Regular cardiac myocyte (primary cell): ENCODE results near the gene TSPAN4. TPM values are rescaled to one million over a fixed set of nuclear protein-coding genes. Genes with fewer than 3 reads are reported as not detected.

ENCODE experiments used
- total RNA-seq: library from RNA; depleted of rRNA; stranded (reverse); fragments of >200 nt; gene quantifications from 2 replicates; pipeline ENCODE4 v1.2.3, GENCODE V29; 2014

The TSPAN4 gene, protein sequence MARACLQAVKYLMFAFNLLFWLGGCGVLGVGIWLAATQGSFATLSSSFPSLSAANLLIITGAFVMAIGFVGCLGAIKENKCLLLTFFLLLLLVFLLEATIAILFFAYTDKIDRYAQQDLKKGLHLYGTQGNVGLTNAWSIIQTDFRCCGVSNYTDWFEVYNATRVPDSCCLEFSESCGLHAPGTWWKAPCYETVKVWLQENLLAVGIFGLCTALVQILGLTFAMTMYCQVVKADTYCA
- total RNA-seq = 109 and 143 TPM in 2 replicates

DNA sequence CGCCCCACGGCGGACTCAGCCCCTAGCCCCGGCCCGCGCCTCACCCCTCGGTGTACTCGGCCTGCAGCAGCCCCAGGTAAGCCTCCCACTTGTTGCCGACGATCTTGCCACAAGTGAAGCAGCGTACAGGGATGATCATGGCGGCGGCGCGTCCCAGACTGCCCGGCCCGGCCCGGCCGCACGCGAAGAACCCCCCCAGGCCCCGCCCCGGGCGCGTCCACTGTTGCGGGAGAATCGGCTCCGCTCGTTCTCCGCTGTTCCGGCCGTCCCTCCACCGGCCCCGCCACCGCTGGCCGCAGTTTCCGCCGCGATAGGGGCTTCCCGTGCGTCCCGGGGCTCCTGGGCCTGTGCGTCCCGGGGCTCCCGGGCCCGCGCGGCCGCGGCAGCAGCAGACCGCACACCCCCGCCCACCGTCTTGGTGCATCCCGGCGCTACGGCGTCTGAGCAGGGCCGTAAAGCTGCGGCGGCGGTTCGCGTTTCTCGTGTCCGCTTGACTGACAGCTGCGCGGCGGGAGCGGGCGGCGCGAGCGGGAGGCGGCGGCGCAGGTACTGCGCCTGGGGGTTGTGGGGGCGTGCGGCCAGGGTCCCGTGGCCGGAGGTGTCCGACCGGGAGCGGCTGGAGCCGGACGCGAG lies at the start of gene TSPAN4, which contains the start of gene POLR2L:
TSS of gene TSPAN4 (plus strand) at position 483 of the 633 bp plus-strand sequence. CDS start 7,453 bp downstream, outside the sequence.
TSS of gene POLR2L (minus strand) at position 160 of the 633 bp plus-strand sequence. CDS start at position 139, 21 bp downstream.

DNA sequence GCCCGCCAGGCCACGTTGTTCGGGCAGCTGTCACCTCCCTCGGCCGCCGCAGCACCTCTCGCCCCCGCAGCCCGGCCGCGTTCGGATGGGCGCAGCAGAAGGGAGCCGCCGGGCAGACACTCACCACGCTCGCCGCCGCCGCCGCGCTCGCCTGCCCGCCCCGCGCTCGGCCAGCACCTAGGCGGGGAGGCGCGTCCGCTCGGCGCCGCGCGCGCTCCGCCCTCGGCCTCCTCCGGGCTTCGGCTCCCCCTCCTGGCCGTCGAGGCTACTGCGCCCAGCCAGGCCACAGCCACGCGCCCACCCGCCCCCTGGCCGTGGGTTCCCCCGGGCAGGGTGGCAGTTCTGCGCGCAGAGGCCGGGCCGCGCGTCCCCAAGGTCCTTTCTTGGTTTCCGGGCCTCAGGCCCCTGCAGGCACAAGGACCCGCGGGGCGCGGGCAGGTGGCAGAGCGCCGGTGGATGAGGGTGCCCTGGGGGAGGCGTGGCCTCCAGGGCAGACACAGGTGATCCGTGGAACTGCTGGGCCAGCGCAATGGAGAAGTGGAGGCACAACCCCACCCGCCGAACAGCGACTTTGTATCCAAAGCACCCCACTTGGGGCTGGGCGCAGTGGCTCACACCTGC lies 44.4 kb upstream of the TSPAN4 start, which contains the start of gene SLC25A22:
TSS of gene SLC25A22 (minus strand) at position 189 of the 621 bp plus-strand sequence. CDS start 3,275 bp downstream, outside the sequence.

DNA sequence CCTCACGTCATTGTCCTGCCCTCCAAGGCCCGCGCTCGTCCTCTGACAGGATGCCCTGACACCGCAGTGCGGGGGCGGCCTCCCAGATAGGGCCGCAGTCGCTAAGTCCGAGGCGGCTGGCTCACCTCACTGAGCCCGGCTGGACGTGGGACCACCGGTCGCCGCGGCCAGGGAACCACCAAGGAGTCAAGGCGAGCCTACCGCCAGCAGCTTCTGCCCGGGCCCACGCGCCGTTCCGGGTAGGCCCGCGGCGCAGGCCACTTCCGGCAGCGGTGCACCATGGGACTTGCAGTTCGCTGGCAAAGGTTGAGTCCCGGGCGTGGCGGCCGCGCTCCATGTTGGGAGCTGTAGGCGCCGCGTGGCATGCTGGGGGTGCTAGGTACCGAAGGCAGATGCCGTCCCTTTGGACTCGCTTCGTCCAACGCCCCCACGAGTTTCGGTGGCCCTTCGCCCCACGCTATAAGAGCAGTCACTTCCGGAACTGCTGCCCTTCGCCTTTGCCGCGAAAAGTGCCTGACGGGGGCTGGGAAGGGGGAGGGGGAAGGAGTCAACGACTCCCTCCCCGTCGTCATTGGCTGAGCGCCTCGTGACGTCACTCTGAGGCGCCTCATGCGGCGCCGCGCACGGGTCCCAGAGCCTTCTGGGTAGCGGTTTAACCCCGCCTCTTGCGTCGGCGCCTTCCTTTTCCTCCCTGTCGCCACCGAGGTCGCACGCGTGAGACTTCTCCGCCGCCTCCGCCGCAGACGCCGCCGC lies 33.2 kb upstream of the TSPAN4 start, which contains the start of gene RPLP2:
TSS of gene RPLP2 (plus strand) at position 681 of the 753 bp plus-strand sequence. CDS start 268 bp downstream, outside the sequence.

DNA sequence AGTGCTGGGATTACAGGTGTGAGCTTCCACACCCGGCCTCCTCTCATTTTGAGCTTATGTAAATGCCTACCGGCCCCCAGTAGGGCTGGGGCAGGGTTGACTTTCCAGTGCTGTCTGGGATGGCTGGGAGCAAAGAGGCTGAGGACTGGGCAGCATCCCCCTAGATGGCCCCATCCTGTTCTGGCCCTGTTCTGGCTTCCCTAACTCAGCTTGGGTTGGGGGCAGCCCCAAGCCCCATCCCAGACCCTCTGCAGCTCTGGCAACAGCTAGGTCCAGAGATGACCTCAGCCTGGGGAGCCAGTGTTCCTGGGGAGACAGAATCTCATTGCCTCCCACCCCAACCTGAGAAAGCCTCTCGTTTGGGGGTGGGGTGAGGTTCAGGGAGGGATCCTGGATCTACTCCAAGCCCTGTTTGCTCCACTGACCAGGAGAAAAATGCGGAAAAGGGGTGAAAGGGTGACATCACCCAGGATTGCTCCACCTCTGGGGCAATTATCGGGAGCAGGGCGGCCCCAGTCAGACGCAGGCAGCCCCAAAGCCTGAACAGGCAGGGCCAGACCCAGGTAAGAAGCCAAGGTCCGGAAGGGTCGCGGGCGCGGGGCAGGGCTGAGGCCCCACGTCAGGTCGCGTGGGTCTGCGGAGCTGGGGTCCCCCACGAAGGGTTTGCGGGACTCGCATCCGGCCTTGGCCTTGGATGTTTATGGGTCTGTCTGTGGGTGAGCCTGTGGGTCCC lies 24.1 kb upstream of the TSPAN4 start, which contains the start of gene PNPLA2:
TSS of gene PNPLA2 (plus strand) at position 519 of the 733 bp plus-strand sequence. CDS start 805 bp downstream, outside the sequence.

DNA sequence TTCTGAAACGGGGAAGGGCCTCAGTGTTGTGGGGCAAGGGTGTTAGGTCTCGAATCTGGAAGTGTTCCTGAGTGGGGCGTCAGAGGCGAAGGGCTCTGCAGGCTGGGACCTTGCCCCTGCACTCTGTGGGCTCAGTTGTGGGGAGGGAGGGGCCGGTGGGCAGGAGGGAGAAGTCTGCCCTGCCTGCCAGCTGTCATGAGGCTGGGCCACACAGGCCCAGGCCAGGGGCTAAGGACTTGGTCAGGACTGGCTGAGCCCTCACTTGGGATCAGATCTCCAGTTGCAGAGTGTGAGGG lies 14.8 kb upstream of the TSPAN4 start, which contains the start of gene CRACR2B:
TSS of gene CRACR2B (plus strand) at position 23 of the 296 bp plus-strand sequence. CDS start 689 bp downstream, outside the sequence.

DNA sequence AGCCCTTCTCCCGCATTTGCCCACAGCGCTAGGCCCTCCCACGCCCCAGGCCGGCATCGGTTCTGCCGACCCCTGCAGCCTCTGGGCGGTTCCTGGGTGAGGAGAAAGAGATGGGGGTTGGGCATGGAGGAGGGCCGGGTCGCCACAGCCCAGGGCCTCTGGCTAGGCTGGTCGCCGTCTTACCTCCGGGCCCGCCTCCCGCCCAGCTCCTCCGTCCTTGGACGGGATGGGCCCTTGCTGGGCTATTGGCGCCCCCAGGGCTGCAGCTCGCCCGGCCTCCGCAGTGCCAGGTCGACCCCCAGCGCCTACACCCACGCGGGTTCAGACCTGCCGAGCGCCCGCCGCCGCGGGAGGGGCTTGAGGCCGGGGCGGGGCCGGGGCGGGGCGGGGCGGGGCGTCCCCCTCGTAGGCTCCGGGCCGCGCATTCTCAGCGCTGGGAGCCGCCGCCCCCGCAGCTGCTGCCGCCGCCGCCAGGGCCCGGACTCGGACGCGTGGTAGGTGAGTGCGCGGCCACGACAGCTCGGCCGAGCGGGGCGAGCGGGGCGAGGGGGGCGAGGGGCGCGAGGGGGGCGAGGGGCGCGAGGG lies 10.0 kb upstream of the TSPAN4 start, which contains the start of gene CD151:
TSS of gene CD151 (plus strand) at position 424 of the 585 bp plus-strand sequence. CDS start 3,118 bp downstream, outside the sequence.

DNA sequence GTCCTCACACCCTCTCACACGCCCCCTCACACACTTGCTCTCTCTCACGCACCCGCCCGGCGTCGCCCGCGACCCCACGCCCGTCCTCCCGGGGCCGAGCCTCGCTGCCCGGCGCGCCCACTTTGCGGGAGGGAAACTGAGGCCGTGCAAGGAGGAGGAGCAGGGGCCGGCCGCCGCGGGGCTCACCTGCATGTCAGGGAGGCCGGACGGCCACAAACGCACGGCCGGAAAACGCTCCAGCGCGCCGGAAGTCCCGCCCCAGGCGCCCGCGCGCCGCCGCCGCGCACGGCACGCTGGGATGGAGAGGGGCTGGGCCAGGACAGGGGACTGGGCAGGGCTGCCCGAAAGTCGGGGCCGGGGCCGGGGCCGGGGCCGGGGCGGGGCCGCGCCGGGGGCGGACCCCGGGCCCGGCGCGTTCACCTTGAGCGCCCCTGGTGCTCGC lies 68.0 kb downstream of the TSPAN4 start, which contains the start of gene CHID1:
TSS of gene CHID1 (minus strand) at position 222 of the 442 bp plus-strand sequence. CDS start 5,994 bp downstream, outside the sequence.

Other genes starting within 250 kb of the TSPAN4 start
- gene IRF7, start 226.9 kb upstream of the TSPAN4 start, total RNA-seq = 6.3 and 7.9 TPM in 2 replicates
- gene CDHR5, start 217.9 kb upstream of the TSPAN4 start, total RNA-seq = not detected in 2 replicates
- gene SCT, start 215.7 kb upstream of the TSPAN4 start, total RNA-seq = not detected in 2 replicates
- gene DRD4, start 205.6 kb upstream of the TSPAN4 start, total RNA-seq = not detected in 2 replicates
- gene DEAF1, start 147.6 kb upstream of the TSPAN4 start, total RNA-seq = 24.2 and 28.2 TPM in 2 replicates
- gene TMEM80, start 147.0 kb upstream of the TSPAN4 start, total RNA-seq = 6.8 and 8.1 TPM in 2 replicates
- gene EPS8L2, start 136.6 kb upstream of the TSPAN4 start, total RNA-seq = 19.0 and 22.8 TPM in 2 replicates
- gene TALDO1, start 95.4 kb upstream of the TSPAN4 start, total RNA-seq = 98.9 and 103 TPM in 2 replicates
- 17.1 and 23.1 TPM in 2 replicates for gene GATD1, start 65.4 kb upstream of the TSPAN4 start, total RNA-seq
- gene CEND1, start 52.8 kb upstream of the TSPAN4 start, total RNA-seq = 0.28 and 0.96 TPM in 2 replicates
- gene SLC25A22, start 44.6 kb upstream of the TSPAN4 start, total RNA-seq = 7.0 and 15.0 TPM in 2 replicates
- 5.4 and 7.0 TPM in 2 replicates for gene PIDD1, start 37.6 kb upstream of the TSPAN4 start, total RNA-seq
- gene RPLP2, start 32.9 kb upstream of the TSPAN4 start, total RNA-seq = 101 and 189 TPM in 2 replicates
- 13.0 and 15.5 TPM in 2 replicates for gene PNPLA2, start 23.9 kb upstream of the TSPAN4 start, total RNA-seq
- gene CRACR2B, start 14.9 kb upstream of the TSPAN4 start, total RNA-seq = 0.58 and 1.4 TPM in 2 replicates
- 299 and 568 TPM in 2 replicates for gene CD151, start 9.9 kb upstream of the TSPAN4 start, total RNA-seq
- gene POLR2L, start 323 bp upstream of the TSPAN4 start, total RNA-seq = 51.0 and 132 TPM in 2 replicates
- gene CHID1, start 68.0 kb downstream of the TSPAN4 start, total RNA-seq = 60.3 and 75.5 TPM in 2 replicates
- 18.3 and 27.8 TPM in 2 replicates for gene AP2A2, start 83.0 kb downstream of the TSPAN4 start, total RNA-seq
- not detected in 2 replicates for gene MUC6, start 193.9 kb downstream of the TSPAN4 start, total RNA-seq
- gene MUC2, start 232.0 kb downstream of the TSPAN4 start, total RNA-seq = not detected in 2 replicates